Tongue (tissue), 2 donors: ENCODE results near the gene KLHDC8B. TPM values are rescaled to one million over a fixed set of nuclear protein-coding genes. Genes with fewer than 3 reads are reported as not detected.
A peak's percentile ranks its signal among the peaks of the same experiment; 100 is the strongest.

Experiments used
- DNase-seq: peaks from one replicate; pipeline ENCODE4 v3.0.0-alpha.2; 2015
- total RNA-seq: library from RNA; depleted of rRNA; stranded (reverse); fragments of >200 nt; gene quantifications from one replicate; pipeline ENCODE4 v1.2.3, GENCODE V29; 2014

KLHDC8B gene
- total RNA-seq = 73.4 TPM

GRCh38 chr3:49171119-49171774 is at the start of gene KLHDC8B:
KLHDC8B (plus strand) TSS chr3:49171598; CDS start chr3:49172770, 1,172 bp downstream.
- DNase-seq = peak; percentile 94

- no peak for DNase-seq
Measured at GRCh38 chr3:49122022-49122421, 49.4 kb upstream of the KLHDC8B start.

GRCh38 chr3:49122451-49122850 is 48.9 kb upstream of the KLHDC8B start:
- no peak for DNase-seq

GRCh38 chr3:49122886-49123545 is 48.4 kb upstream of the KLHDC8B start:
- DNase-seq = no peak

GRCh38 chr3:49123687-49124086 is 47.7 kb upstream of the KLHDC8B start:
- DNase-seq = no peak

GRCh38 chr3:49124203-49124602 is 47.2 kb upstream of the KLHDC8B start:
- DNase-seq = no peak

GRCh38 chr3:49124991-49125670 is 46.3 kb upstream of the KLHDC8B start:
- no peak for DNase-seq

GRCh38 chr3:49131040-49131439 is 40.4 kb upstream of the KLHDC8B start:
- no peak for DNase-seq

GRCh38 chr3:49131576-49131975 is 39.8 kb upstream of the KLHDC8B start:
- no peak for DNase-seq

- no peak for DNase-seq
Measured at GRCh38 chr3:49132073-49132436, 39.3 kb upstream of the KLHDC8B start.

- peak; percentile 89 for DNase-seq
Measured at GRCh38 chr3:49132437-49133225, 38.8 kb upstream of the KLHDC8B start, which contains the start of gene LAMB2. LAMB2 (minus strand) TSS chr3:49133050; CDS start chr3:49132867, 183 bp downstream.

- DNase-seq = peak; percentile 96
Measured at GRCh38 chr3:49133226-49133951, 38.0 kb upstream of the KLHDC8B start.

GRCh38 chr3:49134471-49135265 is 36.7 kb upstream of the KLHDC8B start:
- DNase-seq = no peak

GRCh38 chr3:49135499-49135898 is 35.9 kb upstream of the KLHDC8B start:
- DNase-seq = no peak

- DNase-seq = no peak
Measured at GRCh38 chr3:49140080-49140479, 31.3 kb upstream of the KLHDC8B start.

- DNase-seq = no peak
Measured at GRCh38 chr3:49148159-49148558, 23.2 kb upstream of the KLHDC8B start.

- no peak for DNase-seq
Measured at GRCh38 chr3:49151610-49152009, 19.8 kb upstream of the KLHDC8B start.

GRCh38 chr3:49153349-49153912 is 18.0 kb upstream of the KLHDC8B start:
- no peak for DNase-seq

- DNase-seq = no peak
Measured at GRCh38 chr3:49157289-49157688, 14.1 kb upstream of the KLHDC8B start.

- peak; percentile 27 for DNase-seq
Measured at GRCh38 chr3:49158103-49158709, 13.2 kb upstream of the KLHDC8B start.
